HG03432 (cell line): ENCODE measurements around the gene SRR.

Experiments used
- ATAC-seq: cut with Tn5 transposase; IDR thresholded peaks from one replicate; pipeline ENCODE4 v1.9.1; 2021; ENCODE audit warnings: mild to moderate bottlenecking, moderate library complexity; ENCODE audit not compliant: unreplicated experiment

SRR gene

DNA sequence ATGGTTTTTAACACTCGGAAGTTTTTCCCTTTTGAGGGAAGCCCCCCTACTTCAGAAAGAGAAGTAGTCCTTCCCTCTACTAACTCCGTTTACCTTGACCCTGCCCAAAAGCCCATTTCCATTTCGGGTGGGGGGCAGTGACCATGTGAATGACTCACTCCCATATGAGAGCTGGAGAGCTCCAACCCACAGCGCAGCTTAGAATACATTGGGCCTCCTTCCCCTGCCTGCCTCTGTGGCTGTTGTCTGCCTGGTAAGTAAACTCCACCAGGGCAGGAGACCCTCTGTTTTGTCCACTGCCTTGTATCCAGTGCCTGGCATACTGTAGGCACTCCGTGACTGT, 34.5 kb downstream of the SRR start:
- no peak for ATAC-seq

GRCh38 chr17:2343421-2343820, 39.7 kb downstream of the SRR start:
- ATAC-seq: no peak

- no peak for ATAC-seq
Measured at GRCh38 chr17:2344528-2344927, 40.8 kb downstream of the SRR start.

DNA sequence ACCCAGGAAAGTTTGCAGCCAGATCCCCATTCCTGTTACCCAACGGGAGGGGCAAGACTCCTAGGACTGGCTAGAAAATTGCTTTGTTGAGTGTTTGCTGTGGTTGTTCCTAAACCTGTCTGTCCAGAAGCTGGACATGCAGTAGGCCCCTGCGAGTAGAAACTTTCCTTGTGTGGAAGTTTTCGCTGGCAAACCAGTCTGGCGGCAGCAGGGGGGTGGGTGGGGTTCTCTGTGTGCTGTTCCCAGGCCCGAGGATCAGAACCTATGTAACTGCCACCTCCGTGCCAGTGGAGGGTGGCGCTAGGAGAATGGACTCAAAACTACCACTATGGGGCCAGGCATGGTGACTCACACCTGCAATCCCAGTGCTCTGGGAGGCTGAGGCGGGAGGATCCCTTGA, 42.7 kb downstream of the SRR start:
- no peak for ATAC-seq

- no peak for ATAC-seq
Measured at GRCh38 chr17:2347805-2348685, 44.3 kb downstream of the SRR start.

DNA sequence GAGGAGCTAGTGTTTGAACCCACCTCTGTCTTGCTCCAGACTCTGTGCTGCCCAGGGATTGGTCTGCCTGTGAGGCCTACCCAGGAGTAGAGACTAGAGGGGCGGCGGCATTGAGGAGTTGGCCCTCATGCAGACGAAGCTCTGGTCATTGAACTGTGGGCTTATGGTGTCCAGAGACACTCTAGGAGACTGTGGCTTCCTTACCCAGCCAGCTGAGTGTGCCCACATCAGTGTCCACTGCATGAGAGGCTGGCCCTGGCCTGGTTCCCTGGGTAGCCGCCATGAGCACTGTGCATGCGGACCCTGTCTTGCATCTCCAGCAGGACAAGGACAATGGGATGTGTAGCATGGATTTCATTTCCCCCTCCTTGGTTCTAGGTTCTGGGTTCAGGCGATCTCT, 47.5 kb downstream of the SRR start:
- no peak for ATAC-seq

GRCh38 chr17:2354311-2354710, 50.6 kb downstream of the SRR start:
- ATAC-seq: no peak

GRCh38 chr17:2357237-2357636, 53.5 kb downstream of the SRR start:
- no peak for ATAC-seq

DNA sequence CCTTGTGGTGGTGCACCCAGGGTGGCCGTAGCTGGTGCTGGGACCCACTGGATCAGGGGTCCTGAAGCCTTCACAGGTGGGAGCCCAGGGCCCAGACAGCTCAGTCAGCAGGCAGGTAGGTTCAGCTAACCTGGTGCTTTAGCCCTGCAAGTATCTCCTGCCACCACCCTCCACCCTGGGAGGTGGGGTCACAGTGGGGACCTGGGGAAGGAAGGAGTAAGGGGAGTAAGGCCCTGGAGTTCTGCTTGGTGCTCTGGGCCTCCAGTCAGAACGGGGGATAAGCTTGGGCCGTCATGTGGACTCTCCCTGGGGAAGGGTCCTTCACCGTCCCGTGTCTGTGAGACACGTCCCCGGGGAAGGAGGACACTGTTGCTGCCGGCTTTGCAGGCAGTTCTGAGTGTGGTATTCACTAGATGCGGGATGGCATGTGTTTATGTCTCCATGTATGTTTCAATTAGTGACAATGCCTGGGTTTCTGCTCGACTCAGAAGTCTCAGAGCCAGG, 54.2 kb downstream of the SRR start:
- no peak for ATAC-seq

GRCh38 chr17:2361010-2361760, 57.4 kb downstream of the SRR start:
- no peak for ATAC-seq

- ATAC-seq: no peak
Measured at GRCh38 chr17:2362016-2362415, 58.3 kb downstream of the SRR start.

- ATAC-seq: no peak
Measured at GRCh38 chr17:2362416-2362815, 58.7 kb downstream of the SRR start.

- no peak for ATAC-seq
Measured at GRCh38 chr17:2362881-2363280, 59.1 kb downstream of the SRR start.

DNA sequence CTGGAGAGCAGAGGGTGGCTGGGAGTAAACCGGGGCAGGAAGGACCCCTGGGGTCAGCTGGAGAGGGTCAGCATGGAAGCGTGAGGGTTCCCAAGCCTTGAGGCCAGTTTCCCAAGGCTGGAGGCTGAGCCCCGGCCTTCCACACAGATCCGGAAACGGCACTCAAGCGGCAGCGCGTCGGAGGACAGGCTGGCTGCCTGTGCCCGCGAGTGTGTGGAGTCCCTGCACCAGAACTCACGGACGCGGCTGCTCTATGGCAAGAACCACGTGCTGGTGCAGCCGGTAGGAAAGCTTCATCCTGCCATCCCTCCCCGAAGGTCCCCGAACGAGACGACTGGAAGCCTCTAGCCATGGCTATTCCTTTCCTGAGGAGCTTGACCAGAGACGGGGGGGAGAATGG, 59.6 kb downstream of the SRR start:
- ATAC-seq: no peak

DNA sequence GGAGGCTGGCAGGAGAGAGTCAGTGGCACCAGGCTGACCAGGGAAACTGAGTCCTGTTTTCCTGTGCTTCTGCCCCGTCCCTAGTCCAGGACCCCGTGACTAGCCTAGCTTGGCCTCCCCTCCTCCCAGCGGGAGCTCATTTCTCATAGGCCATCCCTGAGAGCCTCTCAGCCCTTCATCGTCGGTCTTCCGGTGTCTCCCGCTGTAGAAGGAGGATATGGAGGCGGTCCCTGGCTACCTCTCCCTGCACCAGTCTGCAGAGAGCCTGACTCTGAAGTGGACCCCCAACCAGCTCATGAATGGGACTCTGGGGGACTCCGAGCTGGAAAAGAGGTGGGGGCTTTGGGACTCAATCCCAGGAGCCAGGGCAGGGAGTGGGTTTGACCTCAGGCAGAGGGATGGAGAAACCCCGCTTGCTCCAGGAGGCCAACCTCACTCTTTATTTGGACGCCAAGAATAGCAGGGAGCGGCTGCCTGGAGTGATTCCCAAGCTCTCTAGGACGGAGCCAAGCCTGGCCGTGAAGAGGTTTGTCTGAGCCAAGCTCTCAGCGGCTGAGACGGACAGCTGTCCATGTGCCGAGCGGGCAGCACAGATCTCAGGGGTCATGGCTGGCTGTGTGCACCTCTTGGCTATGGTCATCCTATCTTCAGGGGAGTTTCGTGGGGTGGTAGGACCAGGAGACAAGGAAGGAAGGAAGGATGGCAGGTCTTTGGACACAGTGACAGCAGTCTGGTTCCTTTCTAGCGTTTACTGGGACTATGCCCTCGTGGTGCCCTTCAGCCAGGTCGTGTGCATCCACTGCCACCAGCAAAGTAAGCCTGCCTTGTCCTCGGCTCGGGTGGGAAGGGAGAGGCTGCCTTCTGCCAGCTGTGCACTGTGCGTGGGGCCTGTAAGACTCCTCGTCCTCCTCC, 60.4 kb downstream of the SRR start:
- no peak for ATAC-seq

DNA sequence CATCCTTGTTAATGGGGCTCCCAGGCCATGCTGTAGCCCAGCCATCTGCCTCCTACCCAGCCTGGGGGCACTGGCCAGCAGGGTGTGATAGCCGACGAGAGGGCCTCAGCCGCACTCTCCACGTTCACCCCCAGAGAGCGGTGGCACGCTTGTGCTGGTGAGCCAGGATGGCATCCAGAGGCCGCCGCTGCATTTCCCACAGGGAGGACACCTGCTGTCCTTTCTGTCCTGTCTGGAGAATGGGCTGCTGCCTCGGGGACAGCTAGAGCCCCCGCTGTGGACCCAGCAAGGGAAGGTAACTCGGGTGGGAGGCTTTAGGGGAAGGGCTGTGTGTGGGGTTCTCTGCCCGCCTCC, 61.0 kb downstream of the SRR start:
- ATAC-seq: no peak

DNA sequence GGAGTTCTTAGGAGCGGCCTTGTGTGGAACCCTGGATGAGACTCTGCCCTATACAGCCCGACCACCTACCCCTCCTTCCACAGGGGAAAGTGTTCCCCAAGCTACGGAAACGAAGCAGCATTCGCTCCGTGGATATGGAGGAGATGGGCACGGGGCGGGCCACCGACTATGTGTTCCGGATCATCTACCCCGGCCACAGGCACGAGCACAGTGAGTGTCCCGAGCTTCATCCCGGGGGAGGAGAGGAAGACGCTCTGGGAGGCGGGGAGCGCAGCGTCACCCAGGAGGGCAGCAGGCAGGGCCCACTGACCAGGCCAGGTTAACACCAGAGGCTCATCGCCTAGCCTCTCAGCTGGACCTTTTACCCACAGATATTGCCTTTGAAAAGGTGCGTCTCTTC, 61.4 kb downstream of the SRR start:
- no peak for ATAC-seq

DNA sequence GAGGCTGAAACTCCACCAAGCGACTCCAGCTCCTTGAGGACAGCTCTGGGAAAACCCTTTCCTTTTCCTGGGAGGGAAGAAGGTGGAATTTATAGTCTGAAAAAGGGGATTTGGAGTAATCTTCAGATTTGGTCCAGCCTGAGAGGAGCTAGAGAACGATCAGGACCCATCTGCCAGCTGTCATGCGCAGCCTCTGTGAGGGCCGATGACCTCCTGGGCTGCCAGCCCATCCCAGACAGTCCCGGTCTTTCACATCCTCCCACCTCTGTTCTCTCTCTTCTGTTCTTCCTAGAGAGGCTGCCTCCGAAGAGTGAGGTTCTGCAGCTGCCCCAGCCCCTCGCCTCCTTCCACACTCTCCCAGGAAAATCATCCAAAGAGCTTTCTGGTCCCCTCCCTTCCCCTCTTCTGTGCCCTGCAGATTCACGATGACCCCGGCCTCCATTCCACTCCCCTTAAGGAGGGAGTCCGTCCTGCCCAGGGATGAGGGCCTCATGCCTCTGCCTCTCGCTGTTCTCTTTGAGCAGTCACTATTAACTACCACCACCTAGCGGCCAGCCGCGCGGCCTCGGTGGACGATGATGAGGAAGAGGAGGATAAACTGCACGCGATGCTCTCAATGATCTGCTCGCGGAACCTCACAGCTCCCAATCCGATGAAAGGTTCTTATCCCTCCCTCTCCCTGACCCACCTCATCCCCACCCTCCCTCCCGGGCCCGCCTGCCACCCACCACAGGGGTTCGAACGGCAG, 63.2 kb downstream of the SRR start:
- ATAC-seq: no peak

DNA sequence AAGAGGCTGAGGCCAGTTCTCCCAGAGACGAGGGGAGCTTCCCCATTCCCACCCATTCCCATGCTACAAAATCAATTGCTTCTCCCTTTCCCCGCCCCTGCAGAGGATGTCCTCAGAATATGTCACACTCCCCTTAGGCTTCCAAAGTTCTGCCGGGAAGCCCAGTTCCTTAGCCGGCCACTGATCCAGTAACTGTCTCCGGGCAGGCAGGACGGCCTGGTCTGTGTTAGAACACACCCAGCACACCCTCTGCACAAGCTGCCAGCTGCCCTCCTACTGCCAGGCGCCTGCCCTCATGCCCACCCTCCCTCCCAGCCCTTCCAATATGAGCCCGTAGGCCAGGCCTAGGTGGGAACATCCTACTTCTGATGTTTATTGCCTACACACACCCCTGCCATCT, 64.6 kb downstream of the SRR start:
- no peak for ATAC-seq

- ATAC-seq: no peak
Measured at GRCh38 chr17:2369039-2369438, 65.3 kb downstream of the SRR start.
